Left lung (tissue), 10 donors: ENCODE data around the gene SELENOH. TPM values are rescaled to one million over a fixed set of nuclear protein-coding genes. Genes with fewer than 3 reads are reported as not detected.

ENCODE experiments used
- ATAC-seq: fragments of 200-7000 bp; cut with Tn5 transposase; one replicate; pipeline ENCODE4 v1.9.1; 2020; ENCODE audit warnings: moderate library complexity
- DNase-seq, 4 donors: peaks; one replicate each; pipeline ENCODE4 v3.0.0-alpha.2; 2013 to 2020
- H3K27ac ChIP-seq, 2 donors: fragments of 200-600 bp; sonication (generic) in 1 of 2; one replicate each; pipeline versions ENCODE4 v1.5.0 to v1.8.0; 2020 to 2021
- H3K27me3 ChIP-seq, 2 donors: fragments of 200-600 bp; sonication (generic) in 1 of 2; one replicate each; pipeline versions ENCODE4 v1.5.0 to v1.8.0; 2020 to 2021
- H3K36me3 ChIP-seq, 2 donors: fragments of 200-600 bp; sonication (generic) in 1 of 2; one replicate each; pipeline versions ENCODE4 v1.5.0 to v1.8.0; 2020 to 2021
- H3K4me1 ChIP-seq, 2 donors: fragments of 200-600 bp; one replicate each; pipeline ENCODE4 v1.8.0; 2021
- H3K4me3 ChIP-seq, 2 donors: fragments of 200-600 bp; sonication (generic) in 1 of 2; one replicate each; pipeline versions ENCODE4 v1.5.0 to v1.8.0; 2020 to 2021; ENCODE audit warnings: mild to moderate bottlenecking in 1 of 2
- H3K9me3 ChIP-seq, 2 donors: fragments of 200-600 bp; sonication (generic) in 1 of 2; one replicate each; pipeline versions ENCODE4 v1.5.0 to v1.8.0; 2020 to 2021
- intact Hi-C, 2 donors: fragments of 100-400 bp; cut with DNase I; formaldehyde crosslinking; loops; one replicate each; pipeline versions ENCODE4 v1.11.2 to v1.14.2; 2022
- polyA plus RNA-seq, 6 donors: library from polyadenylated mRNA; unstranded; fragments of 120-200 nt; gene quantifications; one replicate each; pipeline ENCODE4 v1.2.1, GENCODE V29; 2013; ENCODE audit not compliant: insufficient read length in 6 of 6
- total RNA-seq, 2 donors: library from RNA; stranded (reverse); fragmentation: NEBNext Ultra II Directional; extraction: Animal tissue kit (Norgen Biotek cat#: 25700); gene quantifications; one replicate each; pipeline ENCODE4 v1.2.1, GENCODE V29; 2021
- TF ChIP-seq, protein P1 (sequence below), 2 donors: fragments of 200-600 bp; sonication (generic) in 1 of 2; IDR thresholded peaks; one replicate each; pipeline versions ENCODE4 v1.5.0 to v1.8.0; 2021; ENCODE audit warnings: antibody characterized with exemption in 2 of 2
- donor health status: DM: no; HTN: yes; CAD: no.
- donor health status: DM: no; HTN: no; CAD: no.

SELENOH gene
- total and polyA plus RNA-seq, 8 donors: 94.1 to 130 (median 109) TPM

DNA sequence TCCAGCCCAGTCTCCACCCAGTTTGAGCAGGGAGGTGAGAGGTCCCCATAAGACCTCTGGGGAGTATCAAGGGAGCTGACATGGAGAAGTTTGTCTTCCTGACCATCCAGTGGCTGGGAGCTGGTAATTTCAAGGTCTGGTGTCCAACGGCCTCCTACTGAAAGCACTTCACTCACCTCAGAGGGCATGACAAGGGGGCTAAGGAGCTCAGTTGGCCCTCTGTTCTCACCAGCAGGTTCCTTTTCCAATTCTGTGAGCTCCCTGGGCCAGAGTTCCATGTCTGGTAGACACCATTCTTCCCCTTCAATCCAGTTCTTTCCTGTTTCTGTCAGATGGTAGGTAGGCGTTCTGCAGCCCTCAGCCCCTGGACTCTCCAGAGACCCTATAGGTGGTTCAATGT is 3.1 kb downstream of the SELENOH start:
- TF ChIP-seq, protein P1, sequence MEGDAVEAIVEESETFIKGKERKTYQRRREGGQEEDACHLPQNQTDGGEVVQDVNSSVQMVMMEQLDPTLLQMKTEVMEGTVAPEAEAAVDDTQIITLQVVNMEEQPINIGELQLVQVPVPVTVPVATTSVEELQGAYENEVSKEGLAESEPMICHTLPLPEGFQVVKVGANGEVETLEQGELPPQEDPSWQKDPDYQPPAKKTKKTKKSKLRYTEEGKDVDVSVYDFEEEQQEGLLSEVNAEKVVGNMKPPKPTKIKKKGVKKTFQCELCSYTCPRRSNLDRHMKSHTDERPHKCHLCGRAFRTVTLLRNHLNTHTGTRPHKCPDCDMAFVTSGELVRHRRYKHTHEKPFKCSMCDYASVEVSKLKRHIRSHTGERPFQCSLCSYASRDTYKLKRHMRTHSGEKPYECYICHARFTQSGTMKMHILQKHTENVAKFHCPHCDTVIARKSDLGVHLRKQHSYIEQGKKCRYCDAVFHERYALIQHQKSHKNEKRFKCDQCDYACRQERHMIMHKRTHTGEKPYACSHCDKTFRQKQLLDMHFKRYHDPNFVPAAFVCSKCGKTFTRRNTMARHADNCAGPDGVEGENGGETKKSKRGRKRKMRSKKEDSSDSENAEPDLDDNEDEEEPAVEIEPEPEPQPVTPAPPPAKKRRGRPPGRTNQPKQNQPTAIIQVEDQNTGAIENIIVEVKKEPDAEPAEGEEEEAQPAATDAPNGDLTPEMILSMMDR (IDR thresholded peaks at IDR 0.05): no peak
- intact Hi-C loops: no loop called here

GRCh38 chr11:57745206-57745605 is 3.9 kb downstream of the SELENOH start:
- no peak for ATAC-seq
- intact Hi-C loops: no loop called here
- no peak for DNase-seq
- Histone ChIP-seq H3K36me3 (peaks cover 0 to 36% of the 10 kb centered on the region in 2 donors), H3K4me1 (peaks cover 6 to 26% of the 10 kb centered on the region in 2 donors), H3K27me3 (no peaks in the 10 kb centered on the region), H3K9me3 (no peaks in the 10 kb centered on the region), H3K4me3 (no peak overlapping the region), H3K27ac (no peak overlapping the region)
- TF ChIP-seq, protein P1 (IDR thresholded peaks at IDR 0.05): no peak

More for the DNA sequence above, 3.1 kb downstream of the SELENOH start:
- Histone ChIP-seq H3K4me3 (no peak overlapping the region), H3K4me1 (peaks cover 6 to 26% of the 10 kb centered on the region in 2 donors), H3K27ac (no peak overlapping the region), H3K27me3 (no peaks in the 10 kb centered on the region), H3K36me3 (peaks cover 0 to 37% of the 10 kb centered on the region in 2 donors), H3K9me3 (no peaks in the 10 kb centered on the region)
- ATAC-seq (no peak), DNase-seq (no peak)

DNA sequence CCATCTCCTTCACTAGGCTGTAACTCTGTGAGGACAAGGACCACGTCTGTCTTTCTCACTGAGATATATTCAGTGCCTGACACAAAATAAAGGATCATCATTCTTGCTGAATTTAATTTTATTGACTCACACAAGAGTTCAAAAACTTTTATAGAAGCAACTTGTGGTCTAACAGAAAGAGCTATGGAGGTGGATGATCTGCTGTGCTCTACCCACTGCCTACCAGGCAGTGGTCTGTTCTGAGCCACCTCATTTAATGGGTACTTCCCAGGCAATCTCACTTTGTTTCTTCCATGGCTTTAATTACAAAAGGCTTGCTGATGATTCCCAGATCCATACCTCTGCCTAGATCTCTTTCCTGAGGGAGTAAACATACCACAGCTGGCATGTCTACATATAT is 5.6 kb downstream of the SELENOH start:
- Histone ChIP-seq H3K9me3 (no peaks in the 10 kb centered on the region), H3K27ac (no peak overlapping the region), H3K4me1 (peaks cover 6 to 23% of the 10 kb centered on the region in 2 donors), H3K27me3 (no peaks in the 10 kb centered on the region), H3K36me3 (peaks cover 0 to 36% of the 10 kb centered on the region in 2 donors), H3K4me3 (no peak overlapping the region)
- intact Hi-C loops: no loop called here
- ATAC-seq: no peak
- no peak for DNase-seq
- TF ChIP-seq, protein P1 (IDR thresholded peaks at IDR 0.05): no peak

DNA sequence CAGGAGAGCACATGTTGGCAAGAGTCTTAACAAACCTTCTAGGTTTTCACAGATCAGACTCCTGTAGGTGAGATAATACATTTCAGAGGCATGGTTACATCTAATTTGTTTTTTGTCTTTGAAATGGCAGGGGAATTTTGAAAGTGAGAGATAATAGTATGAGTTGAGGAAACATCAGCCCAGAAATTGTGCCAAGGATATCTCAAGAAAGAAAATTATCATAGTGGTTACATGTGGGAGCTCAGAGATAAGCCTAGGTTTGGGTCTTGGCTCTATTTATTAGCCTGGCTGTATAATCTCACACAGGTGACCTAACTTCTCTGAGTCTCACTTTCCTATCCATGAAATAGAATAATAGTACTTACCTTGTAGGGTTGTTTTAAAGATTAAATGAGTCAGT is 9.9 kb downstream of the SELENOH start:
- no peak for DNase-seq
- no peak overlapping the region for H3K4me3 ChIP-seq
- no peaks in the 10 kb centered on the region for H3K27me3 ChIP-seq
- TF ChIP-seq, protein P1 (IDR thresholded peaks at IDR 0.05): no peak
- intact Hi-C loops: loop anchor here in 1 of 2 donors (5.0 kb wide), 1 partner anchor 46 kb away; no protein-coding TSS in a partner anchor
- no peak for ATAC-seq
- H3K27ac ChIP-seq: peak overlapping the region in 1 of 2 donors; percentile 2
- H3K9me3 ChIP-seq: no peaks in the 10 kb centered on the region
- peaks cover 0 to 1% of the 10 kb centered on the region in 2 donors for H3K36me3 ChIP-seq
- H3K4me1 ChIP-seq: peaks cover 0 to 7% of the 10 kb centered on the region in 2 donors

DNA sequence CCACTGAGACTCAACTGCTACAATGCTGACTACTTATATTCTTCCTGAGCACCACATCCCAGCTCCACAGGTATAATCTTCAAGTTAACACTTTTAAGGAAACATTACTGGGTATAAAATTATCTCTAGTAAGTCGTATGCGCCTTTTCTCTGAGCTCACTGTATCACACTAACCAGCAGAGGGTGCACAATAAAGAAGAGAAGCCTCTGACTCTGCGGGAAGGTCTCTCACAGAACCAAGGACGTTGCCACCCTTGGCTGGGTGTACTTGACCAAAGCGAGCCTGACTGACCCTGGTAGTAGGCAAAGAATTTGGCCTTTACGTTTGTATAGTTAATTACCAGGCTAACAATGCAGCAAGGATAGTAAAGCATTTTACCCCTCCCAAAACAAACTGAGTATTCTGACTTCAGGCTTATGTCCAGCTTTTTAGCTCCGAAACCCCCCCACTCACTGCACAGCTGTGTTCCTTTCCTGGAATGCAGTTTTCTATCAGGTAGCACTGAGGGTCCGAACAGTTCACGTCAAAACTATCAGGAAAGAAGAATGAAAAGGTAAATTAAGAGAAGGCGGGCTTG is 10.5 kb downstream of the SELENOH start, which contains the start of gene BTBD18:
Gene BTBD18 (minus strand): TSS at position 144 of the 578 bp plus-strand sequence. CDS start 631 bp downstream, outside the sequence.
- Histone ChIP-seq H3K4me3 (no peak within 1 kb of the TSS), H3K9me3 (no peaks in the 10 kb centered on the region), H3K36me3 (no peaks in the 10 kb centered on the region), H3K4me1 (peaks cover 0 to 7% of the 10 kb centered on the region in 2 donors), H3K27me3 (no peaks in the 10 kb centered on the region), H3K27ac (peak within 1 kb of the TSS in 1 of 2 donors; percentile 2)
- DNase-seq (no peak), ATAC-seq (peak; percentile 94)
- intact Hi-C loops: loop anchor here in 1 of 2 donors (5.0 kb wide), 1 partner anchor 46 kb away; no protein-coding TSS in a partner anchor
- TF ChIP-seq, protein P1 (IDR thresholded peaks at IDR 0.05): peak; percentile 52 to 53
